Hepatocyte (in vitro differentiated cells): ENCODE data around the gene PPM1L. TPM values are rescaled to one million over a fixed set of nuclear protein-coding genes. Genes with fewer than 3 reads are reported as not detected.

Experiments
- DNase-seq: peaks from one replicate; pipeline ENCODE4 v3.0.0-alpha.2; 2016; ENCODE audit warnings: low spot score
- H2AFZ ChIP-seq: fragments of 200-600 bp; sonication (generic); 2 replicates; pipeline ENCODE4 v1.6.0; 2016; ENCODE audit warnings: antibody characterized with exemption, mild to moderate bottlenecking
- H3K27ac ChIP-seq: fragments of 200-600 bp; sonication (generic); 2 replicates; pipeline ENCODE4 v1.5.1; 2016; ENCODE audit warnings: mild to moderate bottlenecking
- H3K27me3 ChIP-seq: fragments of 200-600 bp; sonication (generic); 2 replicates; pipeline ENCODE4 v1.6.1; 2016
- H3K36me3 ChIP-seq: fragments of 200-600 bp; sonication (generic); replicated peaks from 2 replicates; pipeline ENCODE4 v1.5.1; 2016; ENCODE audit warnings: low read depth; ENCODE audit not compliant: insufficient read depth
- H3K4me1 ChIP-seq: fragments of 200-600 bp; sonication (generic); 2 replicates; pipeline ENCODE4 v1.5.1; 2016; ENCODE audit warnings: mild to moderate bottlenecking, moderate library complexity; ENCODE audit not compliant: insufficient read depth
- H3K4me2 ChIP-seq: fragments of 200-600 bp; sonication (generic); 2 replicates; pipeline ENCODE4 v1.6.0; 2016
- H3K4me3 ChIP-seq: fragments of 200-600 bp; sonication (generic); 2 replicates; pipeline ENCODE4 v1.5.1; 2016; ENCODE audit warnings: mild to moderate bottlenecking
- H3K79me2 ChIP-seq: fragments of 200-600 bp; sonication (generic); 2 replicates; pipeline ENCODE4 v1.6.0; 2017; ENCODE audit warnings: mild to moderate bottlenecking
- H3K9me2 ChIP-seq: fragments of 200-600 bp; sonication (generic); replicated peaks from 2 replicates; pipeline ENCODE4 v1.6.0; 2017; ENCODE audit warnings: mild to moderate bottlenecking; ENCODE audit not compliant: insufficient read depth
- H3K9me3 ChIP-seq: fragments of 200-600 bp; sonication (generic); 2 replicates; pipeline ENCODE4 v1.5.1; 2016; ENCODE audit warnings: low read depth, mild to moderate bottlenecking
- H4K20me1 ChIP-seq: fragments of 200-600 bp; sonication (generic); 2 replicates; pipeline ENCODE4 v1.6.0; 2016; ENCODE audit warnings: mild to moderate bottlenecking; ENCODE audit not compliant: insufficient read depth, poor library complexity, severe bottlenecking
- CTCF ChIP-seq: fragments of 200-600 bp; sonication (generic); IDR thresholded peaks from 2 replicates; pipeline ENCODE4 v1.5.1; 2016; ENCODE audit warnings: antibody characterized with exemption, mild to moderate bottlenecking; ENCODE audit not compliant: poor library complexity
- EZH2 ChIP-seq: fragments of 200-600 bp; sonication (generic); IDR thresholded peaks from 2 replicates; pipeline ENCODE4 v1.6.1; 2016; ENCODE audit warnings: antibody characterized with exemption, mild to moderate bottlenecking, borderline replicate concordance
- EZH2phosphoT487 ChIP-seq: fragments of 200-600 bp; sonication (generic); IDR thresholded peaks from one replicate; pipeline ENCODE4 v1.6.1; 2018; ENCODE audit warnings: antibody characterized with exemption, mild to moderate bottlenecking, low read depth, moderate library complexity; ENCODE audit not compliant: unreplicated experiment, severe bottlenecking
- WGBS: methylation state at CpG from one replicate; pipeline ENCODE4 v1.1.6; 2016; ENCODE audit warnings: low lambda C conversion rate; ENCODE audit errors: missing lambda C conversion rate; 5-methylcytosine and 5-hydroxymethylcytosine counted together
- polyA plus RNA-seq: library from polyadenylated mRNA; unstranded; fragments of >200 nt; fragmentation: Nextera tagmentation; extraction: Ambion mirVana; gene quantifications from 2 replicates; pipeline ENCODE4 v1.2.1, GENCODE V29; 2016
- total RNA-seq: library from RNA; depleted of rRNA; stranded (reverse); fragments of >200 nt; gene quantifications from 2 replicates; pipeline ENCODE4 v1.2.3, GENCODE V29; 2014

The PPM1L gene
- total and polyA plus RNA-seq, 2 experiments from 2014 or later = 5.1 to 13.1 TPM

GRCh38 chr3:160792540-160792939, 36.5 kb downstream of the PPM1L start:
- Histone ChIP-seq H3K4me1 (peaks cover 13% of the 10 kb centered on the region), H2AFZ (no peak overlapping the region), H3K9me3 (no peaks in the 10 kb centered on the region), H3K36me3 (no peaks in the 10 kb centered on the region), H3K4me2 (no peak overlapping the region), H3K79me2 (peaks cover 19% of the 10 kb centered on the region), H3K27ac (no peak overlapping the region), H4K20me1 (no peaks in the 10 kb centered on the region), H3K9me2 (no peaks in the 10 kb centered on the region), H3K27me3 (peaks cover 7% of the 10 kb centered on the region), H3K4me3 (no peak overlapping the region)
- no peak for DNase-seq
- 61% methylated on average over 2 of the region's 2 CpGs for WGBS
- TF ChIP-seq EZH2 (no peak), CTCF (no peak), EZH2phosphoT487 (no peak)

- H3K4me2 ChIP-seq = no peak overlapping the region
- H3K9me2 ChIP-seq = no peaks in the 10 kb centered on the region
- DNase-seq = no peak
- H4K20me1 ChIP-seq = no peaks in the 10 kb centered on the region
- H3K9me3 ChIP-seq = no peaks in the 10 kb centered on the region
- H3K79me2 ChIP-seq = peaks cover 10% of the 10 kb centered on the region
- 73% methylated on average over 1 of the region's 1 CpG for WGBS
- H3K36me3 ChIP-seq = no peaks in the 10 kb centered on the region
- TF ChIP-seq CTCF (no peak), EZH2 (no peak), EZH2phosphoT487 (no peak)
- H3K27me3 ChIP-seq = peaks cover 7% of the 10 kb centered on the region
- H2AFZ ChIP-seq = no peak overlapping the region
- H3K4me3 ChIP-seq = no peak overlapping the region
- H3K4me1 ChIP-seq = peaks cover 14% of the 10 kb centered on the region
- no peak overlapping the region for H3K27ac ChIP-seq
Observed at GRCh38 chr3:160793722-160794252, 37.8 kb downstream of the PPM1L start.

GRCh38 chr3:160796089-160796812, 40.2 kb downstream of the PPM1L start:
- Histone ChIP-seq H3K9me2 (no peaks in the 10 kb centered on the region), H3K4me3 (no peak overlapping the region), H3K9me3 (no peaks in the 10 kb centered on the region), H3K27ac (peak overlapping the region; percentile 63), H3K4me2 (peak overlapping the region; percentile 31), H3K79me2 (peaks cover 2% of the 10 kb centered on the region), H3K36me3 (no peaks in the 10 kb centered on the region), H3K4me1 (peaks cover 14% of the 10 kb centered on the region), H4K20me1 (no peaks in the 10 kb centered on the region), H3K27me3 (peaks cover 7% of the 10 kb centered on the region), H2AFZ (no peak overlapping the region)
- WGBS = 61% methylated on average over 4 of the region's 4 CpGs
- no peak for TF ChIP-seq EZH2phosphoT487
- no peak for TF ChIP-seq EZH2
- TF ChIP-seq CTCF = no peak
- DNase-seq = no peak
